Measurements from ENCODE around the gene BICDL2. TPM values are rescaled to one million over a fixed set of nuclear protein-coding genes. Genes with fewer than 3 reads are reported as not detected.
A peak's percentile ranks its signal among the peaks of the same experiment; 100 is the strongest.

BICDL2 gene
- total RNA-seq, 1 donor from 2014 or later: not detected

DNA sequence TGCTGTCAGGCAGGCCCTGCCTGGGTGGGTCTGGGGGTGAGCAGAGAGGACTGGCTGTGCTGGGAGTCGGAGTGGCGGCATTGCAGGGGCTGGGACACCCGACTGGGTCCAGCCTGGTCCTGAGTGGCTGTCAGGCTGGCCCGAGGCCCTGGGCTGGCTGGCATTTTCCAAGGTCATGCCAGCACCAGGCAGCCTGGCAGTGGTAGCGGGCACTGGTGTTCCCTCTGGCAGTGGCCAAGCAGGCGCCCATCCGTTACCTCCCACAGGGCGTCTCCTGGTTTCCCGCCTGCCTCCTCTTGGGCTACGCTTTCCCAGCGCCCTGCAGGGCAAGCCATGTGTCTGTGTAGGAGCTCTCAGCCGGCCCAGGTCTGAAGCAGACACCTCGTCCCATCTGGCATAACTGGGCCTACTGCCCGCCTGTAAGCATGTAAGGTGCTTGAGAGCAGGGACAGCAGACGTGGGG, 50.8 kb downstream of the BICDL2 start:
- DNase-seq (ENCODE audit: low read depth in 2 of 2): no peak

DNA sequence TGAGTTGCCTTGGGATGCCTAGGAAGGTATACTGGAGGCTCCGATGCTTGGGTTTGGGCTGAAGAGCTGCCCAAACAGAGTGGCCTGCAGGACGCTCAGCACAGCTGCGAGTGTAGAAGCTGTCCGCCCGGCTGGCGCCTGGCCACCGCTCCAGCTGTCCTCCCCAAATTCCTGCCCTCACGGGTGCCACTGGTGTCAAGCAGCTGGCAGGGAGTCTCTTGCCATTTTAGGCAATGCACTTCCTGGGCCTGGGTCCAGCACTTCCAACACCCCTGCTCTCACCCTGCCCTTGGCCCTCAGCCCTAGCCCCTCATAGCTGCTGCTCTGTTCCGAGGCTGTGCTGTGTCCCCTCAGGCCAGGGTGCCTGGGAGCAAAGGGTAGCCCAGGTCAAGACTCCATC, 51.3 kb downstream of the BICDL2 start:
- no peak for DNase-seq (ENCODE audit: low read depth in 2 of 2)

- peak; percentile 11 to 62 for DNase-seq (ENCODE audit: low read depth in 2 of 2)
Measured at GRCh38 chr16:2983706-2984136, 53.0 kb downstream of the BICDL2 start.

DNA sequence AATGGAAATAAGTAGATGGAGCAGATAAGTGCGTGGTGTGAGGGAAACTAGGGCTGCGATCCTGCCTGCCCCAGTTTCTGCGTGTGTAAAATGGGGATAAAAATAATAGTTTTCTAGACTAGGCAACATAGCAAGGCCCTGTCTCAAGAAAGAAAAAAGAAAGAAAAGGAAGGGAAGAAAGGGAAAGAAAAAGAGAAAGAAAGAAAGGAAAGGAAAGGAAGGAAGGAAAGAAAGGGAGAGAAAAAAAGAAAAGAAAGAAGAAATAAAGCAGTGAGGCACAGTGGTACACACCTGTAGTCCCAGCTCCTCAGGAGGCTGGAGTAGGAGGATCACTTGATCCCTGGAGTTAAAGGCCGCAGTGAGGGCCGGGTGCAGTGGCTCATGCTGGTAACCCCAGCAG, 54.3 kb downstream of the BICDL2 start:
- DNase-seq (ENCODE audit: low read depth in 2 of 2): no peak

- DNase-seq (ENCODE audit: low read depth in 2 of 2): no peak
Measured at GRCh38 chr16:2981899-2982250, 54.9 kb downstream of the BICDL2 start.

GRCh38 chr16:2981177-2981898, 55.4 kb downstream of the BICDL2 start:
- no peak for DNase-seq (ENCODE audit: low read depth in 2 of 2)

- DNase-seq (ENCODE audit: low read depth in 2 of 2): peak; percentile 52 to 85
Measured at GRCh38 chr16:2980227-2981176, 56.2 kb downstream of the BICDL2 start, which contains the start of gene PKMYT1. PKMYT1 (minus strand) TSS chr16:2980446; CDS start chr16:2979657, 789 bp downstream.

DNA sequence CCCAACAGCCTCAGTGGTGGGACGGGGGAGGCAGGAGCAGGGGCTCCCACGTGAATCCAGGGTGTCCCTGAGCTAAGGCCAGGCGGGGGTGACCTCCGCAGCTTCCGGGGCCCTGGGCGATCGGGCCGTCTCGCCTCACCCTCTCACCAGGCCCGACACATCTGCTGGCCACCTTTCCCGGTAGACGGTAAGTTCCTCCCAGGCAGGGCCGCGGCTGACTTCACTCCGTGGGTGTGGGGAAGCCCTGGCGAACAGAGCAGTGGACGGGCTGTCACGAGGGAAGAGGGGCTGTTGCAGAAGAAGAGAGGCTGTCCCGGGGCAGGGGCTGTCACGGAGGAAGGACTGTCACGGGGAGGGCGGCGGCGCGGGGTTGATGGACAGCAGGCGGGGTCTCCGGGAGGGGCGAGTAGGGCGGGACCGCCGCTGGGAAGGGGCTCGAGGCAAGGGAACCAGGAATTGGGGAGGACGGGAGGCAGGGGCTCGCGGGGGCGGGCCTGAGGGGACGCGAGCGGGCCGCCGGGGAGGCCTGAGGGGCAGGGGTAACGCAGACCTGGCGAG, 57.0 kb downstream of the BICDL2 start:
- DNase-seq (ENCODE audit: low read depth in 2 of 2): peak in 1 of 2 donors; percentile 17

Other genes starting within 250 kb of the BICDL2 start
- not detected in 2 replicates for gene PRSS33, start 249.4 kb downstream of the BICDL2 start, total RNA-seq
- not detected in 2 replicates for gene PRSS41, start 238.5 kb downstream of the BICDL2 start, total RNA-seq
- 0.89 and 1.8 TPM in 2 replicates for gene PRSS21, start 219.7 kb downstream of the BICDL2 start, total RNA-seq
- 0.13 TPM in 1 of 2 replicates, not detected in the other for gene ZG16B, start 206.6 kb downstream of the BICDL2 start, total RNA-seq
- not detected in 2 replicates for gene PRSS22, start 178.8 kb downstream of the BICDL2 start, total RNA-seq
- 31.5 and 33.1 TPM in 2 replicates for gene FLYWCH2, start 153.7 kb downstream of the BICDL2 start, total RNA-seq
- 19.0 and 26.6 TPM in 2 replicates for gene FLYWCH1, start 125.0 kb downstream of the BICDL2 start, total RNA-seq
- gene KREMEN2, start 72.7 kb downstream of the BICDL2 start, total RNA-seq: not detected in 2 replicates
- 4.8 and 7.4 TPM in 2 replicates for gene PAQR4, start 67.6 kb downstream of the BICDL2 start, total RNA-seq
- 2.5 and 3.6 TPM in 2 replicates for gene PKMYT1, start 56.5 kb downstream of the BICDL2 start, total RNA-seq
- not detected in 2 replicates for gene CLDN9, start 24.0 kb downstream of the BICDL2 start, total RNA-seq
- not detected in 2 replicates for gene CLDN6, start 18.8 kb downstream of the BICDL2 start, total RNA-seq
- gene TNFRSF12A, start 16.6 kb downstream of the BICDL2 start, total RNA-seq: 39.8 and 50.3 TPM in 2 replicates
- 3.1 and 4.4 TPM in 2 replicates for gene HCFC1R1, start 13.0 kb downstream of the BICDL2 start, total RNA-seq
- gene THOC6, start 12.9 kb downstream of the BICDL2 start, total RNA-seq: 22.2 and 24.3 TPM in 2 replicates
- under 0.01 and 0.13 TPM in 2 replicates for gene MMP25, start 9.6 kb upstream of the BICDL2 start, total RNA-seq
- 52.0 and 53.5 TPM in 2 replicates for gene IL32, start 28.7 kb upstream of the BICDL2 start, total RNA-seq
- gene ZSCAN10, start 62.4 kb upstream of the BICDL2 start, total RNA-seq: not detected in 2 replicates
- gene ZNF205, start 75.6 kb upstream of the BICDL2 start, total RNA-seq: 14.9 and 17.2 TPM in 2 replicates
- 2.8 and 5.4 TPM in 2 replicates for gene ZNF213, start 98.1 kb upstream of the BICDL2 start, total RNA-seq
- not detected in 2 replicates for gene OR1F1, start 151.3 kb upstream of the BICDL2 start, total RNA-seq
- 8.2 and 9.4 TPM in 2 replicates for gene ZNF200, start 198.2 kb upstream of the BICDL2 start, total RNA-seq
- under 0.01 TPM in 1 of 2 replicates, not detected in the other for gene MEFV, start 219.7 kb upstream of the BICDL2 start, total RNA-seq
- 31.2 and 46.8 TPM in 2 replicates for gene ZNF263, start 246.5 kb upstream of the BICDL2 start, total RNA-seq

All from dermis microvascular lymphatic vessel endothelial cell (primary cell).